IMR-90 (cell line): ENCODE data around the gene POFUT1. TPM values are rescaled to one million over a fixed set of nuclear protein-coding genes. Genes with fewer than 3 reads are reported as not detected.
A peak's percentile ranks its signal among the peaks of the same experiment; 100 is the strongest.

ENCODE experiments used
- ATAC-seq: fragments of 200-7000 bp; cut with Tn5 transposase; 2 replicates; pipeline ENCODE4 v1.9.1; 2020; ENCODE audit warnings: low read depth, mild to moderate bottlenecking, moderate library complexity
- BruUV-seq: library from RNA; stranded (reverse); fragments of 400-500 nt; replicated peaks from 2 replicates; lab custom pipeline; 2021; lab: Mats Ljungman, UMichigan
- CTCF ChIA-PET: fragments of 300-600 bp; formaldehyde crosslinking; extraction: SDS; loops from one replicate; lab custom pipeline; 2021; ENCODE audit warnings: antibody characterized with exemption; lab: Yijun Ruan, JAX
- POLR2A ChIA-PET: fragments of 300-600 bp; sonication (Branson Sonifier 250); formaldehyde crosslinking; loops from one replicate; lab custom pipeline; 2022; ENCODE audit warnings: antibody characterized with exemption; ENCODE audit not compliant: unreplicated experiment; lab: Charles Lee
- DNase-seq: peaks from one replicate; pipeline ENCODE4 v3.0.0; 2013
- H2AFZ ChIP-seq: replicated peaks from 2 replicates; pipeline ENCODE3; 2013; ENCODE audit warnings: low read length, mild to moderate bottlenecking; ENCODE audit not compliant: poor library complexity
- H2AK5ac ChIP-seq: 2 replicates; pipeline ENCODE4 v1.6.1; 2013; ENCODE audit warnings: low read depth, low read length, inconsistent platforms
- H2AK9ac ChIP-seq: replicated peaks from 2 replicates; pipeline ENCODE3; 2013; ENCODE audit warnings: mild to moderate bottlenecking, low read depth, low read length, moderate library complexity; ENCODE audit not compliant: poor library complexity
- H2BK120ac ChIP-seq: 2 replicates; pipeline ENCODE4 v1.6.1; 2013; ENCODE audit warnings: low read depth, low read length, inconsistent platforms
- H2BK15ac ChIP-seq: 3 replicates; pipeline ENCODE4 v1.6.1; 2013; ENCODE audit warnings: low read depth, low read length, inconsistent platforms
- H2BK20ac ChIP-seq: 2 replicates; pipeline ENCODE4 v1.6.1; 2013; ENCODE audit warnings: low read depth, mild to moderate bottlenecking, inconsistent platforms, low read length, moderate library complexity
- H2BK5ac ChIP-seq: 2 replicates; pipeline ENCODE4 v1.6.1; 2013; ENCODE audit warnings: mild to moderate bottlenecking, low read depth, low read length, inconsistent platforms; ENCODE audit not compliant: poor library complexity, severe bottlenecking
- H3K14ac ChIP-seq: replicated peaks from 2 replicates; pipeline ENCODE4 v1.6.1; 2013; ENCODE audit warnings: low read depth, low read length, inconsistent platforms
- H3K18ac ChIP-seq: 2 replicates; pipeline ENCODE4 v1.6.1; 2013; ENCODE audit warnings: low read depth, low read length, control low read depth
- H3K23ac ChIP-seq: 2 replicates; pipeline ENCODE4 v1.6.1; 2013; ENCODE audit warnings: low read depth, low read length, inconsistent platforms
- H3K27ac ChIP-seq: 2 replicates; pipeline ENCODE4 v1.5.1; 2013; ENCODE audit warnings: mild to moderate bottlenecking, control low read depth, low read length; ENCODE audit not compliant: insufficient read depth
- H3K27me3 ChIP-seq: 2 replicates; pipeline ENCODE4 v1.6.1; 2013; ENCODE audit warnings: low read length; ENCODE audit not compliant: control insufficient read depth, insufficient read depth
- H3K36me3 ChIP-seq: 2 replicates; pipeline ENCODE4 v1.6.1; 2013; ENCODE audit warnings: low read length, mixed read lengths; ENCODE audit not compliant: control insufficient read depth, insufficient read depth
- H3K4ac ChIP-seq: 2 replicates; pipeline ENCODE4 v1.6.1; 2013; ENCODE audit warnings: low read depth, low read length, inconsistent platforms
- H3K4me1 ChIP-seq: 2 replicates; pipeline ENCODE4 v1.6.1; 2013; ENCODE audit warnings: low read length, mixed read lengths; ENCODE audit not compliant: control insufficient read depth, insufficient read depth
- H3K4me2 ChIP-seq: 2 replicates; pipeline ENCODE4 v1.6.1; 2013; ENCODE audit warnings: low read depth, mild to moderate bottlenecking, control low read depth, low read length, moderate library complexity
- H3K4me3 ChIP-seq: 2 replicates; pipeline ENCODE4 v1.5.1; 2013; ENCODE audit warnings: low read depth, mild to moderate bottlenecking, control low read depth, low read length, moderate library complexity; ENCODE audit not compliant: insufficient read depth
- H3K56ac ChIP-seq: 2 replicates; pipeline ENCODE4 v1.6.1; 2013; ENCODE audit warnings: low read length, inconsistent platforms; ENCODE audit not compliant: insufficient read depth; ENCODE audit errors: extremely low read depth
- H3K79me1 ChIP-seq, 2 experiments: 2 replicates each; pipeline ENCODE4 v1.6.1; 2013; ENCODE audit warnings: low read length in 2 of 2, inconsistent platforms in 1 of 2, low read depth in 1 of 2
- H3K9ac ChIP-seq: 2 replicates; pipeline ENCODE4 v1.6.1; 2013; ENCODE audit warnings: low read depth, low read length, control low read depth
- H3K9me1 ChIP-seq: 2 replicates; pipeline ENCODE4 v1.6.1; 2013; ENCODE audit warnings: low read length, inconsistent platforms; ENCODE audit not compliant: insufficient read depth
- H3K9me3 ChIP-seq: 2 replicates; pipeline ENCODE4 v1.6.1; 2013; ENCODE audit warnings: low read length; ENCODE audit not compliant: control insufficient read depth, insufficient read depth
- H4K20me1 ChIP-seq: 2 replicates; pipeline ENCODE4 v1.6.1; 2013; ENCODE audit warnings: low read length, inconsistent platforms; ENCODE audit not compliant: insufficient read depth
- H4K5ac ChIP-seq: 2 replicates; pipeline ENCODE4 v1.6.1; 2013; ENCODE audit warnings: mild to moderate bottlenecking, low read depth, low read length, control low read depth
- H4K8ac ChIP-seq, 2 experiments: 2 replicates each; pipeline ENCODE4 v1.6.1; 2013; ENCODE audit warnings: low read depth in 2 of 2, low read length in 2 of 2, control low read depth in 1 of 2, inconsistent platforms in 1 of 2
- H4K91ac ChIP-seq: 2 replicates; pipeline ENCODE4 v1.6.1; 2013; ENCODE audit warnings: low read depth, low read length, inconsistent platforms; ENCODE audit not compliant: insufficient read depth
- BHLHE40 ChIP-seq: fragments of 150-350 bp; IDR thresholded peaks from 2 replicates; pipeline ENCODE4 v1.6.1; 2016; ENCODE audit warnings: mild to moderate bottlenecking, low read depth, low read length
- CEBPB ChIP-seq: IDR thresholded peaks from 2 replicates; pipeline ENCODE4 v1.6.1; 2012; ENCODE audit warnings: low read depth, low read length, improper control_type of control experiment
- FOS ChIP-seq: fragments of 150-350 bp; IDR thresholded peaks from 2 replicates; pipeline ENCODE4 v1.6.1; 2016; ENCODE audit warnings: low read depth, low read length
- MAFK ChIP-seq: IDR thresholded peaks from 2 replicates; pipeline ENCODE4 v1.6.1; 2012; ENCODE audit warnings: low read depth, low read length, improper control_type of control experiment
- MAZ ChIP-seq: IDR thresholded peaks from 2 replicates; pipeline ENCODE4 v1.6.1; 2012; ENCODE audit warnings: low read depth, mild to moderate bottlenecking, low read length, improper control_type of control experiment, moderate library complexity, borderline replicate concordance
- MXI1 ChIP-seq: IDR thresholded peaks from 2 replicates; pipeline ENCODE4 v1.6.1; 2012; ENCODE audit warnings: low read depth, mild to moderate bottlenecking, low read length, moderate library complexity, borderline replicate concordance
- NFE2L2 ChIP-seq: fragments of 150-350 bp; IDR thresholded peaks from 2 replicates; pipeline ENCODE4 v1.6.1; 2016; ENCODE audit warnings: low read depth, mild to moderate bottlenecking, low read length
- POLR2A ChIP-seq: IDR thresholded peaks from 2 replicates; pipeline ENCODE4 v1.6.1; 2012; ENCODE audit warnings: mild to moderate bottlenecking, low read depth, low read length
- RAD21 ChIP-seq: IDR thresholded peaks from 2 replicates; pipeline ENCODE4 v1.6.1; 2012; ENCODE audit warnings: low read length, improper control_type of control experiment
- RCOR1 ChIP-seq: IDR thresholded peaks from 2 replicates; pipeline ENCODE4 v1.6.1; 2012; ENCODE audit warnings: mild to moderate bottlenecking, low read length, improper control_type of control experiment; ENCODE audit not compliant: insufficient replicate concordance
- RFX5 ChIP-seq: IDR thresholded peaks from 2 replicates; pipeline ENCODE4 v1.8.0; 2012; ENCODE audit warnings: low read depth, mild to moderate bottlenecking, low read length, moderate library complexity
- SMC3 ChIP-seq: fragments of 150-350 bp; IDR thresholded peaks from 2 replicates; pipeline ENCODE4 v1.6.1; 2016; ENCODE audit warnings: low read depth, mild to moderate bottlenecking, antibody characterized with exemption, low read length, moderate library complexity
- USF2 ChIP-seq: fragments of 150-350 bp; IDR thresholded peaks from 2 replicates; pipeline ENCODE4 v1.6.1; 2017; ENCODE audit warnings: mild to moderate bottlenecking, antibody characterized with exemption, low read length, low read depth
- WGBS, 2 experiments: methylation state at CpG; one replicate each; pipeline versions ENCODE4 v1.1.5 to v1.1.7; 2013; ENCODE audit warnings: missing lambda C conversion rate in 2 of 2; ENCODE audit not compliant: insufficient read length in 1 of 2; ENCODE audit errors: extremely low coverage in 2 of 2; 5-methylcytosine and 5-hydroxymethylcytosine counted together
- dilution Hi-C: fragments of 300-500 bp; cut with HindIII; formaldehyde crosslinking; loops from one replicate; pipeline ENCODE4 v1.14.3; 2018; ENCODE audit warnings: low sequenced_read_pairs; ENCODE audit not compliant: unreplicated experiment
- in situ Hi-C: fragments of 300-500 bp; cut with MboI; formaldehyde crosslinking; loops from 3 replicates; pipeline ENCODE4 v1.14.3; 2019; ENCODE audit warnings: low sequenced_read_pairs, inconsistent platforms, mixed read lengths
- intact Hi-C: fragments of 100-400 bp; cut with micrococcal nuclease; formaldehyde crosslinking; loops from 2 replicates; pipeline ENCODE4 v1.10.0; 2022
- polyA plus RNA-seq, 3 experiments: library from polyadenylated mRNA; depleted of rRNA; stranded (reverse); fragments of >200 nt; gene quantifications; 2 replicates each; pipeline ENCODE4 v1.2.3, GENCODE V29; 2012; ENCODE audit warnings: low replicate concordance in 1 of 3
- total RNA-seq: library from RNA; depleted of rRNA; stranded (reverse); fragments of >200 nt; gene quantifications from 2 replicates; pipeline ENCODE4 v1.2.3, GENCODE V29; 2012
- TF ChIP-seq, protein P1 (sequence below): fragments of 150-350 bp; IDR thresholded peaks from 2 replicates; pipeline ENCODE4 v1.6.1; 2016; ENCODE audit warnings: low read depth, mild to moderate bottlenecking, low read length, moderate library complexity, borderline replicate concordance

Gene POFUT1
- total and polyA plus RNA-seq, 2 of the 4 experiments (the other 2 are of a cell fraction) = 25.5 to 41.1 TPM

DNA sequence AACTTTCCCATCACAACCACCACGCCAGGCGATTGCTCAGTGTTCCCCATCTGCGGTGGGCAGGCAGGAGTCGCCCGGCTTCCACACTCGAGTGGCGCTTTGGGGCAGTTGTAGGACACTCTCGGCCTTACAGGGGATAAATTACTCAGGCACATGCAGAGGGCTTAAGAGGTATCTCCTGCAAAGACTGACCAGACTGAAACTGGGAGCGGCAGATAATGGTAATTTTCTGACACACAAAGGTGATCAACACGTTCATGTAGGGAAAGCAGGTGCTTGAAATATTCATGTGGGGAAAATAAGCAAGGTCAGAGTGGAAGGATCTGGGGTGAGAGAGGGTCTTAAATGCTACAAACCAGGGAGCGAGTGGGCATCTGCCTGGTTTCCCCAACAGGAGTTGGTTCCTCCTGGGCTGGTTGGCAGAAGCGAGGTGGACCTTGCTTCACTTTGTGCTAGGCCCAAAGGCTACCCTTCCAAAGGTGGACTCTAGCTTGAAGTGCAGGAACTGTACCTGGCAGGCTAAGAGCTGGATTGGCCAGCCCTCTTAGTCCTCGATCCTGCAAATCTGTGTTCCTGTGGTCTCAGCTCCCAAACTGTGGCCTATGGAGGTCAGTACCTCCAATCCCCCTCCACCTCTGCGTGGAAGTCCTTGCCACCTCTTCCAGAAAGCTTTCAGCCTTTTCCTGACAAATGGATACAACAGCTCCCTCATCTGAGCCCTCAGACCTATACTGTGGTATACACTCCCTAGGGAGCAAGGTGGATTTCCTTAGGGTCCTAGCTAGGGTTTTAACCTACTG, 16.9 kb upstream of the POFUT1 start:
- peaks cover 8% of the 10 kb centered on the region for H3K4me1 ChIP-seq
- DNase-seq (no peak), ATAC-seq (no peak)
- peak overlapping the region; percentile 79 for H3K4me2 ChIP-seq
- WGBS, 2 experiments = 36% methylated on average over 11 of the region's 14 CpGs; no CpG with 5 or more reads in 1 of the 2 experiments
- H2AK5ac ChIP-seq = peak overlapping the region; percentile 0; the same call in 1 of the 2 replicates
- POLR2A ChIA-PET = no interaction called here
- in situ Hi-C loops = no loop called here
- H4K8ac ChIP-seq = peak overlapping the region; percentile 70 to 78; a peak in 3 of 4 replicates
- peak overlapping the region; percentile 3; the same call in 1 of the 2 replicates for H3K14ac ChIP-seq
- peak overlapping the region; percentile 67 for H3K4me3 ChIP-seq
- no peaks in the 10 kb centered on the region for H3K9me3 ChIP-seq
- H3K36me3 ChIP-seq = peaks cover 13% of the 10 kb centered on the region
- no peak overlapping the region for H2BK15ac ChIP-seq
- dilution Hi-C loops = no loop called here
- H2BK5ac ChIP-seq = no peak overlapping the region
- H3K56ac ChIP-seq = no peak overlapping the region
- no TSS peak for BruUV-seq
- peak overlapping the region; percentile 2 for H3K27ac ChIP-seq
- H4K91ac ChIP-seq = 0 out of 2 replicates have a peak overlapping the region, but pooled peaks have one; percentile 0
- H2AK9ac ChIP-seq = peak overlapping the region; percentile 0
- no peaks in the 10 kb centered on the region for H3K27me3 ChIP-seq
- H3K18ac ChIP-seq = no peak overlapping the region; the same call in 1 of the 2 replicates
- no peak overlapping the region for H2BK20ac ChIP-seq
- peak overlapping the region; percentile 6; the same call in 1 of the 2 replicates for H3K4ac ChIP-seq
- H3K9me1 ChIP-seq = peaks cover 18% of the 10 kb centered on the region
- H2BK120ac ChIP-seq = no peak overlapping the region
- peak overlapping the region; percentile 93 for H2AFZ ChIP-seq
- peak overlapping the region; percentile 41 for H3K23ac ChIP-seq
- CTCF ChIA-PET = no interaction called here
- H3K79me1 ChIP-seq = peaks cover 4 to 35% of the 10 kb centered on the region in 2 experiments; a peak in 2 of 4 replicates
- H4K20me1 ChIP-seq = no peaks in the 10 kb centered on the region
- intact Hi-C loops = no loop called here
- H4K5ac ChIP-seq = peak overlapping the region; percentile 69
- H3K9ac ChIP-seq = peak overlapping the region; percentile 79
- TF ChIP-seq CEBPB (no peak), POLR2A (no peak), NFE2L2 (no peak), RAD21 (no peak), RFX5 (no peak), USF2 (no peak), MAFK (no peak), MAZ (no peak), MXI1 (no peak), RCOR1 (no peak), BHLHE40 (no peak), SMC3 (no peak), FOS (no peak)
- TF ChIP-seq, protein P1, sequence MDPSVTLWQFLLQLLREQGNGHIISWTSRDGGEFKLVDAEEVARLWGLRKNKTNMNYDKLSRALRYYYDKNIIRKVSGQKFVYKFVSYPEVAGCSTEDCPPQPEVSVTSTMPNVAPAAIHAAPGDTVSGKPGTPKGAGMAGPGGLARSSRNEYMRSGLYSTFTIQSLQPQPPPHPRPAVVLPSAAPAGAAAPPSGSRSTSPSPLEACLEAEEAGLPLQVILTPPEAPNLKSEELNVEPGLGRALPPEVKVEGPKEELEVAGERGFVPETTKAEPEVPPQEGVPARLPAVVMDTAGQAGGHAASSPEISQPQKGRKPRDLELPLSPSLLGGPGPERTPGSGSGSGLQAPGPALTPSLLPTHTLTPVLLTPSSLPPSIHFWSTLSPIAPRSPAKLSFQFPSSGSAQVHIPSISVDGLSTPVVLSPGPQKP = no peak
